ENCODE results near the gene RABEP2. TPM values are rescaled to one million over a fixed set of nuclear protein-coding genes. Genes with fewer than 3 reads are reported as not detected.

Gene RABEP2
- total RNA-seq, 1 donor: 51.7 TPM

DNA sequence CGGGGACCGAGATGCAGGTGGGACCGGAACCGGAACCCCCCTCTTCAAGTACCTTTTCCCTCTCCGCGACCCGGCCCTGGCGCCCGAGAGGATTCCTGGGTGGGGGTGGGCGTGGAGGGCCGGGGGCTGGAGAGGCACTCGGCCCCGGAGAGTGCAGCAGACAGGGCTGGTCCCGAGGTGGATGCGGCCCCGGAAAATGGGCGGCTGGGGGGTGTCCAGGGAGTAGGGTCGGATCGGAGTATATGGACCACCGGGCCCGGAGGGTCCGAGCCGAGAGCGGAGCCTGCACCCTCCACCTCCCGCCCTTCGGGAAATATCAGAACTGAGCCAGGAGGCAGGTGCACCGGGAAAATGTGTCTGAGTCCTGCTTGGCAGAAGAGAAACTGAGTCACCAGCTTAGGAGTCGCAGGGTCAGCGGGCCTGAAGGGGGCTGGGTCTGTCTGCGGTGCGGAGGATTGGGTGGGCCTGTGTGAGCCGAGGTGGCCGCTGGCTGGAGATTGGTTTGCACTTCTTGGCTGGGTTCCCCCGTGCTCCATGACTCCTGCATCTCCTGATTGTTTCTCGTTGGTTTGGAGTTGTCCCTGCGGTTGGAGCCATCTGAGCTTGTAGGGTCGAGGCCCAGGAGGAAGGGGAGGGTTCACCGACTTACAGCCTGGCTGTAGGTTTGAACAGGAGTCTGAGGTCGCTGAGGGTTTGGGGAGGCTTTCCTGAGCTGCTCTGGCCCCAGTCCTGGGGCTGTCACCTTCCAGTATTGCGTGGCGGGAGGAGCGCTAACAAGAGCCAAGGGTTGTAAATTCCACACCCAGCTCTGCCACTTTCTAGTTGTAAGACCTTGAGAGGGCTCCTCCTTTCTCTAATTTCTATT, 60.9 kb downstream of the RABEP2 start:
- DNase-seq (ENCODE audit: low read depth in 2 of 3, low spot score in 2 of 3): no peak

GRCh38 chr16:28859326-28859725, 65.7 kb downstream of the RABEP2 start:
- DNase-seq (ENCODE audit: low read depth in 2 of 3, low spot score in 2 of 3): no peak

- DNase-seq (ENCODE audit: low read depth in 2 of 3, low spot score in 2 of 3): no peak
Measured at GRCh38 chr16:28858421-28858820, 66.6 kb downstream of the RABEP2 start.

Small RNAs within 50 kb of the gene (small RNA-seq; reads per million reads assigned to genes)
- not detected for gene RF00416

Other genes starting within 250 kb of the RABEP2 start
- 361 TPM for gene EIF3C, start 213.8 kb downstream of the RABEP2 start, total RNA-seq
- gene NPIPB9, start 173.5 kb downstream of the RABEP2 start, total RNA-seq: 0.54 TPM
- 98.0 TPM for gene ATXN2L, start 102.2 kb downstream of the RABEP2 start, total RNA-seq
- 162 TPM for gene TUFM, start 78.9 kb downstream of the RABEP2 start, total RNA-seq
- 35.0 TPM for gene SH2B1, start 61.4 kb downstream of the RABEP2 start, total RNA-seq
- gene ATP2A1, start 46.8 kb downstream of the RABEP2 start, total RNA-seq: 0.54 TPM
- gene CD19, start 6.7 kb upstream of the RABEP2 start, total RNA-seq: 1.6 TPM
- 30.2 TPM for gene NFATC2IP, start 25.7 kb upstream of the RABEP2 start, total RNA-seq
- 35.5 TPM for gene SPNS1, start 49.5 kb upstream of the RABEP2 start, total RNA-seq
- 3.0 TPM for gene LAT, start 59.8 kb upstream of the RABEP2 start, total RNA-seq